ENCODE results near the gene RPTOR. TPM values are rescaled to one million over a fixed set of nuclear protein-coding genes. Genes with fewer than 3 reads are reported as not detected.

The RPTOR gene
- total RNA-seq, 1 experiment from 2014 or later, result 66.7 TPM

GRCh38 chr17:80655608-80656007 lies 111.0 kb downstream of the RPTOR start:
- H3K4me3 Mint-ChIP-seq (ENCODE audit: unreplicated experiment), result no peak overlapping the region
- POLR2A ChIA-PET, result no interaction called here
- Histone ChIP-seq H3K9me3 (no peaks in the 10 kb centered on the region; the same call in 1 of the 2 replicates), H3K4me1 (peaks cover 4% of the 10 kb centered on the region), H3K4me3 (ENCODE audit: low read depth, low read length) (no peak overlapping the region), H3K27me3 (replicated peaks; ENCODE audit: control insufficient read depth, insufficient read depth, low read length) (no peaks in the 10 kb centered on the region), H3K36me3 (ENCODE audit: control insufficient read depth, insufficient read depth, low read length) (no peaks in the 10 kb centered on the region)
- DNase-seq, result no peak
- TF ChIP-seq CTCF (IDR thresholded peaks at IDR 0.05; ENCODE audit: insufficient read depth in 1 of 2, low read depth in 1 of 2, low read length in 1 of 2, severe bottlenecking in 1 of 2, unreplicated experiment in 1 of 2), result no peak
- no peak overlapping the region for H3K27ac Mint-ChIP-seq (ENCODE audit: unreplicated experiment)
- H3K27me3 Mint-ChIP-seq (ENCODE audit: insufficient read depth, unreplicated experiment), result no peaks in the 10 kb centered on the region
- peaks cover 14% of the 10 kb centered on the region for H3K4me1 Mint-ChIP-seq (ENCODE audit: low read depth, unreplicated experiment)
- peaks cover 18% of the 10 kb centered on the region for H3K9me3 Mint-ChIP-seq (ENCODE audit: unreplicated experiment)
- BruUV-seq (replicated peaks), result no TSS peak
- peaks cover 11% of the 10 kb centered on the region for H3K36me3 Mint-ChIP-seq (ENCODE audit: insufficient read depth, unreplicated experiment)
- intact Hi-C loops (cut with micrococcal nuclease; ENCODE audit: unreplicated experiment), result no loop called here
- CTCF ChIA-PET, result no interaction called here

GRCh38 chr17:80656590-80656989 lies 112.0 kb downstream of the RPTOR start:
- no TSS peak for BruUV-seq (replicated peaks)
- H3K27ac Mint-ChIP-seq (ENCODE audit: unreplicated experiment), result no peak overlapping the region
- ChIA-PET CTCF (no interaction called here), POLR2A (no interaction called here)
- no peak for TF ChIP-seq CTCF (IDR thresholded peaks at IDR 0.05; ENCODE audit: insufficient read depth in 1 of 2, low read depth in 1 of 2, low read length in 1 of 2, severe bottlenecking in 1 of 2, unreplicated experiment in 1 of 2)
- H3K9me3 Mint-ChIP-seq (ENCODE audit: unreplicated experiment), result peaks cover 18% of the 10 kb centered on the region
- H3K4me3 Mint-ChIP-seq (ENCODE audit: unreplicated experiment), result no peak overlapping the region
- intact Hi-C loops (cut with micrococcal nuclease; ENCODE audit: unreplicated experiment), result no loop called here
- Histone ChIP-seq H3K4me3 (ENCODE audit: low read depth, low read length) (no peak overlapping the region), H3K4me1 (no peaks in the 10 kb centered on the region), H3K27me3 (replicated peaks; ENCODE audit: control insufficient read depth, insufficient read depth, low read length) (no peaks in the 10 kb centered on the region), H3K9me3 (no peaks in the 10 kb centered on the region; the same call in 1 of the 2 replicates), H3K36me3 (ENCODE audit: control insufficient read depth, insufficient read depth, low read length) (no peaks in the 10 kb centered on the region)
- DNase-seq, result no peak
- H3K36me3 Mint-ChIP-seq (ENCODE audit: insufficient read depth, unreplicated experiment), result peaks cover 11% of the 10 kb centered on the region
- H3K27me3 Mint-ChIP-seq (ENCODE audit: insufficient read depth, unreplicated experiment), result no peaks in the 10 kb centered on the region
- H3K4me1 Mint-ChIP-seq (ENCODE audit: low read depth, unreplicated experiment), result peaks cover 8% of the 10 kb centered on the region

GRCh38 chr17:80657561-80657960 lies 112.9 kb downstream of the RPTOR start:
- H3K4me3 ChIP-seq (ENCODE audit: low read depth, low read length), result no peak overlapping the region
- no peaks in the 10 kb centered on the region for H3K27me3 ChIP-seq (replicated peaks; ENCODE audit: control insufficient read depth, insufficient read depth, low read length)
- Mint-ChIP-seq H3K27ac (ENCODE audit: unreplicated experiment) (no peak overlapping the region), H3K4me1 (ENCODE audit: low read depth, unreplicated experiment) (peaks cover 8% of the 10 kb centered on the region), H3K36me3 (ENCODE audit: insufficient read depth, unreplicated experiment) (peaks cover 8% of the 10 kb centered on the region), H3K27me3 (ENCODE audit: insufficient read depth, unreplicated experiment) (no peaks in the 10 kb centered on the region), H3K4me3 (ENCODE audit: unreplicated experiment) (no peak overlapping the region), H3K9me3 (ENCODE audit: unreplicated experiment) (peaks cover 18% of the 10 kb centered on the region)
- H3K9me3 ChIP-seq, result no peaks in the 10 kb centered on the region; the same call in 1 of the 2 replicates
- no TSS peak for BruUV-seq (replicated peaks)
- ChIA-PET CTCF (no interaction called here), POLR2A (no interaction called here)
- no peak for TF ChIP-seq CTCF (IDR thresholded peaks at IDR 0.05; ENCODE audit: insufficient read depth in 1 of 2, low read depth in 1 of 2, low read length in 1 of 2, severe bottlenecking in 1 of 2, unreplicated experiment in 1 of 2)
- H3K36me3 ChIP-seq (ENCODE audit: control insufficient read depth, insufficient read depth, low read length), result no peaks in the 10 kb centered on the region
- intact Hi-C loops (cut with micrococcal nuclease; ENCODE audit: unreplicated experiment), result no loop called here
- no peaks in the 10 kb centered on the region for H3K4me1 ChIP-seq
- DNase-seq, result no peak
